PC-9 (cell line): Measurements from ENCODE around the gene MED22.

ENCODE experiments used
- EZH2 ChIP-seq: fragments of 200-600 bp; sonication (generic); IDR thresholded peaks from 2 replicates; pipeline ENCODE4 v1.8.0; 2017; ENCODE audit warnings: antibody characterized with exemption, low read depth
- TF ChIP-seq, protein P1 (sequence below): fragments of 200-600 bp; sonication (generic); conservative IDR thresholded peaks from 2 replicates; pipeline ENCODE4 v1.6.1; 2017; ENCODE audit warnings: mixed run types, antibody characterized with exemption, mild to moderate bottlenecking, moderate library complexity

DNA sequence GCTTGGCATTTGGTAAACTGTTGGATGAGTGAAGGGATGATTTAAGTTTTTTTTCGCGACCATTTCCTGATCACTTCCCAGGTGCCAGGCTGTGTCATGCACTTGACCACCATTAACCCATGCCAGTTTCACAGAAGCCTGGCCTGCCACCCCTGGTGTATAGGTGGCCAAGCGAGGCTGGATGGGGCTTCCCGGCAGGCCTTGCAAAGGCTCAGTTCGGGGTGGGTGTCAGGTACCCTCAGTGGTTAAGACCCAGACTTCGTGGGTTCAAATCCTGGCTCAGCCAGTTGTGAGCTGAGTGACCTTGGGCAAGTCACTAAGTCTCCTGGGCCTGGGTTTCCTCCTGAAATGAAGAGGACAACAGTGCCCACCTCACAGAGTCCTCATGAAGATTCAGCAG is 2.3 kb downstream of the MED22 start:
- TF ChIP-seq, protein P1, sequence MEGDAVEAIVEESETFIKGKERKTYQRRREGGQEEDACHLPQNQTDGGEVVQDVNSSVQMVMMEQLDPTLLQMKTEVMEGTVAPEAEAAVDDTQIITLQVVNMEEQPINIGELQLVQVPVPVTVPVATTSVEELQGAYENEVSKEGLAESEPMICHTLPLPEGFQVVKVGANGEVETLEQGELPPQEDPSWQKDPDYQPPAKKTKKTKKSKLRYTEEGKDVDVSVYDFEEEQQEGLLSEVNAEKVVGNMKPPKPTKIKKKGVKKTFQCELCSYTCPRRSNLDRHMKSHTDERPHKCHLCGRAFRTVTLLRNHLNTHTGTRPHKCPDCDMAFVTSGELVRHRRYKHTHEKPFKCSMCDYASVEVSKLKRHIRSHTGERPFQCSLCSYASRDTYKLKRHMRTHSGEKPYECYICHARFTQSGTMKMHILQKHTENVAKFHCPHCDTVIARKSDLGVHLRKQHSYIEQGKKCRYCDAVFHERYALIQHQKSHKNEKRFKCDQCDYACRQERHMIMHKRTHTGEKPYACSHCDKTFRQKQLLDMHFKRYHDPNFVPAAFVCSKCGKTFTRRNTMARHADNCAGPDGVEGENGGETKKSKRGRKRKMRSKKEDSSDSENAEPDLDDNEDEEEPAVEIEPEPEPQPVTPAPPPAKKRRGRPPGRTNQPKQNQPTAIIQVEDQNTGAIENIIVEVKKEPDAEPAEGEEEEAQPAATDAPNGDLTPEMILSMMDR, result no peak
- TF ChIP-seq EZH2, result no peak
